T1000 (cell line): ENCODE measurements around the gene NAP1L1.

ENCODE experiments used
- DNase-seq: peaks from one replicate; lab custom pipeline; 2025; ENCODE audit warnings: mixed read lengths; lab: John Stamatoyannopoulos, UW

NAP1L1 gene

GRCh38 chr12:76040461-76040860 lies 44.0 kb downstream of the NAP1L1 start:
- no peak for DNase-seq

- DNase-seq, result no peak
These were observed 46.3 kb downstream of the NAP1L1 start for GRCh38 chr12:76038176-76038575.

- no peak for DNase-seq
These were observed 47.1 kb downstream of the NAP1L1 start for GRCh38 chr12:76037130-76038103.

GRCh38 chr12:76035045-76035444 lies 49.4 kb downstream of the NAP1L1 start:
- DNase-seq, result no peak

- no peak for DNase-seq
These were observed 51.1 kb downstream of the NAP1L1 start for GRCh38 chr12:76033081-76034011.

GRCh38 chr12:76032043-76032981 lies 52.2 kb downstream of the NAP1L1 start:
- no peak for DNase-seq

- peak; percentile 95 for DNase-seq
These were observed 53.0 kb downstream of the NAP1L1 start, which contains the start of gene PHLDA1 for GRCh38 chr12:76031414-76032042. Gene PHLDA1, minus strand, starts transcription at chr12:76031776.

GRCh38 chr12:76031081-76031413 lies 53.4 kb downstream of the NAP1L1 start:
- DNase-seq, result no peak

- peak; percentile 70 for DNase-seq
These were observed 54.0 kb downstream of the NAP1L1 start for GRCh38 chr12:76030341-76031080.

GRCh38 chr12:76029982-76030340 lies 54.5 kb downstream of the NAP1L1 start:
- DNase-seq, result no peak

- DNase-seq, result no peak
These were observed 55.8 kb downstream of the NAP1L1 start for GRCh38 chr12:76028571-76029277.

GRCh38 chr12:76026643-76027063 lies 57.8 kb downstream of the NAP1L1 start:
- no peak for DNase-seq

GRCh38 chr12:76025601-76026575 lies 58.6 kb downstream of the NAP1L1 start:
- DNase-seq, result no peak

- no peak for DNase-seq
These were observed 59.4 kb downstream of the NAP1L1 start for GRCh38 chr12:76024942-76025600.

- no peak for DNase-seq
These were observed 60.2 kb downstream of the NAP1L1 start for GRCh38 chr12:76024102-76024781.

GRCh38 chr12:76023069-76023690 lies 61.3 kb downstream of the NAP1L1 start:
- DNase-seq, result no peak

GRCh38 chr12:76022506-76022905 lies 62.0 kb downstream of the NAP1L1 start:
- DNase-seq, result no peak
